HEK293 (cell line): ENCODE measurements around the gene ZSCAN16.

Experiments
- CTCF ChIP-seq: fragments of 450-650 bp; formaldehyde crosslinking; IDR thresholded peaks from 2 replicates; pipeline ENCODE4 v1.5.1; 2016; ENCODE audit warnings: missing biosample characterization, missing genetic modification characterization
- KLF1 ChIP-seq: fragments of 450-650 bp; formaldehyde crosslinking; IDR thresholded peaks from 2 replicates; pipeline ENCODE4 v1.5.1; 2016; ENCODE audit warnings: missing biosample characterization, missing genetic modification characterization
- KLF17 ChIP-seq: fragments of 450-650 bp; formaldehyde crosslinking; IDR thresholded peaks from 2 replicates; pipeline ENCODE4 v1.5.1; 2016; ENCODE audit warnings: missing biosample characterization, missing genetic modification characterization
- PRDM2 ChIP-seq: fragments of 450-650 bp; formaldehyde crosslinking; IDR thresholded peaks from 2 replicates; pipeline ENCODE4 v1.5.1; 2016; ENCODE audit warnings: missing biosample characterization, missing genetic modification characterization, borderline replicate concordance
- SCRT1 ChIP-seq: fragments of 450-650 bp; formaldehyde crosslinking; IDR thresholded peaks from 2 replicates; pipeline ENCODE4 v1.5.1; 2016; ENCODE audit warnings: missing biosample characterization, missing genetic modification characterization, borderline replicate concordance
- SETDB1 ChIP-seq: IDR thresholded peaks from one replicate; pipeline ENCODE4 v1.6.1; 2017; ENCODE audit warnings: mild to moderate bottlenecking, low read length, moderate library complexity, mixed read lengths; ENCODE audit not compliant: insufficient read length
- ZBTB17 ChIP-seq: fragments of 450-650 bp; formaldehyde crosslinking; IDR thresholded peaks from 2 replicates; pipeline ENCODE4 v1.5.1; 2016; ENCODE audit warnings: missing biosample characterization, missing genetic modification characterization
- ZEB2 ChIP-seq: fragments of 450-650 bp; formaldehyde crosslinking; IDR thresholded peaks from 2 replicates; pipeline ENCODE4 v1.5.1; 2016; ENCODE audit warnings: missing biosample characterization, missing genetic modification characterization
- ZFHX2 ChIP-seq: fragments of 450-650 bp; formaldehyde crosslinking; conservative IDR thresholded peaks from 2 replicates; pipeline ENCODE4 v1.5.1; 2016; ENCODE audit warnings: missing biosample characterization, missing genetic modification characterization
- ZFP37 ChIP-seq: fragments of 450-650 bp; formaldehyde crosslinking; IDR thresholded peaks from 2 replicates; pipeline ENCODE4 v1.5.1; 2016; ENCODE audit warnings: missing biosample characterization, missing genetic modification characterization
- ZIC2 ChIP-seq: fragments of 450-650 bp; formaldehyde crosslinking; IDR thresholded peaks from 2 replicates; pipeline ENCODE4 v1.5.1; 2016; ENCODE audit warnings: missing biosample characterization, missing genetic modification characterization
- ZNF112 ChIP-seq: fragments of 450-650 bp; formaldehyde crosslinking; IDR thresholded peaks from 2 replicates; pipeline ENCODE4 v1.5.0; 2017; ENCODE audit warnings: missing biosample characterization, missing genetic modification characterization
- ZNF114 ChIP-seq: fragments of 450-650 bp; formaldehyde crosslinking; IDR thresholded peaks from 2 replicates; pipeline ENCODE4 v1.5.0; 2017; ENCODE audit warnings: missing biosample characterization, missing genetic modification characterization
- ZNF138 ChIP-seq: fragments of 450-650 bp; formaldehyde crosslinking; IDR thresholded peaks from 2 replicates; pipeline ENCODE4 v1.5.1; 2016; ENCODE audit warnings: missing biosample characterization, missing genetic modification characterization, borderline replicate concordance
- ZNF140 ChIP-seq: fragments of 450-650 bp; formaldehyde crosslinking; IDR thresholded peaks from 2 replicates; pipeline ENCODE4 v1.5.1; 2016; ENCODE audit warnings: missing biosample characterization, missing genetic modification characterization
- ZNF146 ChIP-seq: fragments of 450-650 bp; formaldehyde crosslinking; IDR thresholded peaks from 2 replicates; pipeline ENCODE4 v1.5.1; 2016; ENCODE audit warnings: missing biosample characterization, missing genetic modification characterization
- ZNF155 ChIP-seq: fragments of 450-650 bp; formaldehyde crosslinking; IDR thresholded peaks from 2 replicates; pipeline ENCODE4 v1.5.1; 2016; ENCODE audit warnings: missing biosample characterization, missing genetic modification characterization
- ZNF18 ChIP-seq: fragments of 450-650 bp; formaldehyde crosslinking; IDR thresholded peaks from 2 replicates; pipeline ENCODE4 v1.5.1; 2016; ENCODE audit warnings: missing biosample characterization, missing genetic modification characterization
- ZNF292 ChIP-seq: fragments of 450-650 bp; formaldehyde crosslinking; IDR thresholded peaks from 2 replicates; pipeline ENCODE4 v1.5.1; 2016; ENCODE audit warnings: low read depth, missing biosample characterization, missing genetic modification characterization, borderline replicate concordance
- ZNF350 ChIP-seq: fragments of 450-650 bp; formaldehyde crosslinking; IDR thresholded peaks from 2 replicates; pipeline ENCODE4 v1.5.0; 2017; ENCODE audit warnings: missing biosample characterization, mild to moderate bottlenecking, missing genetic modification characterization
- ZNF37A ChIP-seq: fragments of 450-650 bp; IDR thresholded peaks from 2 replicates; pipeline ENCODE4 v1.5.1; 2018; ENCODE audit warnings: missing biosample characterization, missing genetic modification characterization
- ZNF426 ChIP-seq: fragments of 450-650 bp; formaldehyde crosslinking; IDR thresholded peaks from 2 replicates; pipeline ENCODE4 v1.5.1; 2017; ENCODE audit warnings: missing biosample characterization, missing genetic modification characterization, mild to moderate bottlenecking, inconsistent platforms, moderate library complexity
- ZNF677 ChIP-seq: fragments of 450-650 bp; IDR thresholded peaks from 2 replicates; pipeline ENCODE4 v1.5.0; 2018; ENCODE audit warnings: missing biosample characterization, mild to moderate bottlenecking, missing genetic modification characterization, moderate library complexity
- ZNF692 ChIP-seq: fragments of 450-650 bp; formaldehyde crosslinking; IDR thresholded peaks from 2 replicates; pipeline ENCODE4 v1.5.1; 2016; ENCODE audit warnings: missing biosample characterization, missing genetic modification characterization
- ZNF747 ChIP-seq: fragments of 450-650 bp; formaldehyde crosslinking; IDR thresholded peaks from 2 replicates; pipeline ENCODE4 v1.5.1; 2016; ENCODE audit warnings: missing biosample characterization, missing genetic modification characterization
- ZNF768 ChIP-seq: fragments of 450-650 bp; formaldehyde crosslinking; IDR thresholded peaks from 2 replicates; pipeline ENCODE4 v1.5.1; 2018; ENCODE audit warnings: missing biosample characterization, mild to moderate bottlenecking, missing genetic modification characterization
- ZNF837 ChIP-seq: fragments of 450-650 bp; formaldehyde crosslinking; IDR thresholded peaks from 2 replicates; pipeline ENCODE4 v1.5.1; 2016; ENCODE audit warnings: missing biosample characterization, missing genetic modification characterization
- ZSCAN4 ChIP-seq: fragments of 450-650 bp; formaldehyde crosslinking; IDR thresholded peaks from 2 replicates; pipeline ENCODE4 v1.5.1; 2017; ENCODE audit warnings: missing biosample characterization, missing genetic modification characterization

Gene ZSCAN16

GRCh38 chr6:28161410-28162079, 37.1 kb downstream of the ZSCAN16 start (continued):
- TF ChIP-seq PRDM2 (tag by site-specific recombination) (no peak), ZNF18 (tag by site-specific recombination) (no peak), ZNF146 (no peak), ZNF747 (tag by site-specific recombination) (no peak), ZNF677 (tag by site-specific recombination) (no peak), ZFP37 (tag by site-specific recombination) (0 out of 2 replicates have a peak, but pooled peaks have one; percentile 13), ZNF155 (tag by site-specific recombination) (no peak), ZNF692 (peak; percentile 97), ZBTB17 (tag by site-specific recombination) (peak; percentile 95), ZNF837 (tag by site-specific recombination) (no peak), ZNF768 (tag by site-specific recombination) (no peak), ZNF138 (tag by site-specific recombination) (no peak), ZNF350 (tag by site-specific recombination) (no peak), ZNF114 (no peak), KLF1 (tag by site-specific recombination) (peak; percentile 63; the same call in 1 of the 2 replicates), CTCF (tag by site-specific recombination) (no peak; the same call in 1 of the 2 replicates), ZNF140 (tag by site-specific recombination) (no peak), KLF17 (tag by site-specific recombination) (no peak), ZIC2 (tag by site-specific recombination) (no peak), ZNF112 (no peak), SETDB1 (peak; percentile 21), ZSCAN4 (tag by site-specific recombination) (no peak), ZNF292 (tag by site-specific recombination) (no peak), ZFHX2 (tag by site-specific recombination) (no peak), ZNF426 (no peak), ZEB2 (peak; percentile 36; the same call in 1 of the 2 replicates), SCRT1 (tag by site-specific recombination) (no peak), ZNF37A (tag by site-specific recombination) (no peak)
